MCF 10A (cell line): ENCODE data around the gene BIK. TPM values are rescaled to one million over a fixed set of nuclear protein-coding genes. Genes with fewer than 3 reads are reported as not detected.

ENCODE experiments used
- BruUV-seq: library from RNA; stranded (reverse); fragments of 400-500 nt; replicated peaks from 2 replicates; lab custom pipeline; 2021; lab: Mats Ljungman, UMichigan
- CTCF ChIA-PET: fragments of 300-600 bp; sonication (Branson Sonifier 250); formaldehyde crosslinking; extraction: SDS; loops from one replicate; lab custom pipeline; 2021; ENCODE audit warnings: antibody characterized with exemption, inconsistent platforms; lab: Yijun Ruan, JAX
- POLR2A ChIA-PET: fragments of 300-600, 350-650 bp; sonication (Branson Sonifier 250); formaldehyde crosslinking; extraction: SDS; loops from one replicate; lab custom pipeline; 2020; ENCODE audit warnings: antibody characterized with exemption, inconsistent platforms; lab: Yijun Ruan, JAX
- DNase-seq: peaks from one replicate; pipeline ENCODE4 v3.0.0-alpha.2; 2018; ENCODE audit not compliant: unreplicated experiment
- H3K27ac Mint-ChIP-seq: one replicate; pipeline ENCODE4 v1.8.0; 2022; ENCODE audit warnings: mild to moderate bottlenecking, low read depth, mixed read lengths; ENCODE audit not compliant: unreplicated experiment
- H3K27me3 Mint-ChIP-seq: one replicate; pipeline ENCODE4 v1.8.0; 2022; ENCODE audit warnings: mixed read lengths; ENCODE audit not compliant: insufficient read depth, unreplicated experiment
- H3K36me3 Mint-ChIP-seq: one replicate; pipeline ENCODE4 v1.8.0; 2022; ENCODE audit warnings: mild to moderate bottlenecking, moderate library complexity, mixed read lengths; ENCODE audit not compliant: insufficient read depth, unreplicated experiment
- H3K4me1 Mint-ChIP-seq: one replicate; pipeline ENCODE4 v1.8.0; 2022; ENCODE audit warnings: mixed read lengths; ENCODE audit not compliant: insufficient read depth, unreplicated experiment
- H3K4me3 Mint-ChIP-seq: one replicate; pipeline ENCODE4 v1.8.0; 2022; ENCODE audit warnings: mild to moderate bottlenecking, moderate library complexity, mixed read lengths; ENCODE audit not compliant: unreplicated experiment
- H3K9me3 Mint-ChIP-seq: one replicate; pipeline ENCODE4 v1.8.0; 2022; ENCODE audit warnings: mixed read lengths; ENCODE audit not compliant: unreplicated experiment
- CTCF ChIP-seq: fragments of 200-600 bp; IDR thresholded peaks from one replicate; pipeline ENCODE4 v1.8.0; 2022; ENCODE audit warnings: antibody characterized with exemption, mild to moderate bottlenecking; ENCODE audit not compliant: unreplicated experiment
- intact Hi-C: fragments of 100-400 bp; cut with micrococcal nuclease; formaldehyde crosslinking; loops from 2 replicates; pipeline ENCODE4 v1.14.1; 2022
- total RNA-seq: library from RNA; stranded (reverse); gene quantifications from 2 replicates; pipeline ENCODE4 v1.2.3, GENCODE V29; 2022

Gene BIK
- total RNA-seq, 1 experiment from 2014 or later, result 10.0 TPM

GRCh38 chr22:43113526-43114251 is 3.1 kb downstream of the BIK start:
- Mint-ChIP-seq H3K36me3 (peaks cover 12% of the 10 kb centered on the region), H3K4me1 (no peaks in the 10 kb centered on the region), H3K9me3 (no peaks in the 10 kb centered on the region), H3K4me3 (no peak overlapping the region), H3K27ac (no peak overlapping the region), H3K27me3 (no peaks in the 10 kb centered on the region)
- intact Hi-C loops, result loop anchor here (5.0 kb wide), 1 partner anchor 39 kb away; the partner anchor contains the start of gene TSPO
- POLR2A ChIA-PET, result interaction anchor here (0.6 kb wide), 1 partner anchor 1070 kb away, joined by 4 read pairs; no protein-coding TSS in a partner anchor
- CTCF ChIA-PET, result interaction anchor here (0.7 to 0.9 kb wide), 3 partner anchors 20 to 401 kb away, joined by 3 read pairs; no protein-coding TSS in a partner anchor
- DNase-seq, result no peak
- no peak for TF ChIP-seq CTCF
- BruUV-seq, result no TSS peak

- H3K36me3 Mint-ChIP-seq, result peaks cover 12% of the 10 kb centered on the region
- ChIA-PET CTCF (no interaction called here), POLR2A (no interaction called here)
- H3K27ac Mint-ChIP-seq, result no peak overlapping the region
- no peaks in the 10 kb centered on the region for H3K27me3 Mint-ChIP-seq
- H3K4me3 Mint-ChIP-seq, result no peak overlapping the region
- TF ChIP-seq CTCF, result no peak
- no peaks in the 10 kb centered on the region for H3K9me3 Mint-ChIP-seq
- intact Hi-C loops, result loop anchor here (5.0 kb wide), 1 partner anchor 37 kb away; the partner anchor contains the start of gene TSPO
- H3K4me1 Mint-ChIP-seq, result no peaks in the 10 kb centered on the region
- no peak for DNase-seq
- BruUV-seq, result no TSS peak
These were observed 4.4 kb downstream of the BIK start for GRCh38 chr22:43114958-43115357.

- ChIA-PET CTCF (interaction anchor here (0.6 to 0.8 kb wide), 3 partner anchors 16 to 243 kb away, joined by 3 to 4 read pairs (median 4); no protein-coding TSS in a partner anchor), POLR2A (interaction anchor here (1.3 kb wide), 1 partner anchor 11 kb away, joined by 8 read pairs; no protein-coding TSS in a partner anchor)
- Mint-ChIP-seq H3K36me3 (peaks cover 12% of the 10 kb centered on the region), H3K27ac (no peak overlapping the region), H3K9me3 (no peaks in the 10 kb centered on the region), H3K4me1 (no peaks in the 10 kb centered on the region), H3K27me3 (no peaks in the 10 kb centered on the region), H3K4me3 (no peak overlapping the region)
- TF ChIP-seq CTCF, result no peak
- no TSS peak for BruUV-seq
- intact Hi-C loops, result no loop called here
- DNase-seq, result no peak
These were observed 6.4 kb downstream of the BIK start for GRCh38 chr22:43116932-43117331.
